H1 (cell line): Measurements from ENCODE around the gene PHYH. TPM values are rescaled to one million over a fixed set of nuclear protein-coding genes. Genes with fewer than 3 reads are reported as not detected.
A peak's percentile ranks its signal among the peaks of the same experiment; 100 is the strongest.

Source experiments
- ATF3 ChIP-seq: IDR thresholded peaks from 2 replicates; pipeline ENCODE4 v1.6.1; 2011; ENCODE audit warnings: low read depth, mild to moderate bottlenecking, low read length; ENCODE audit not compliant: insufficient read depth
- CBX8 ChIP-seq: fragments of 300-800, 300-1000 bp; sonication (generic); IDR thresholded peaks from 2 replicates; pipeline ENCODE4 v1.7.1; 2016; ENCODE audit warnings: low read depth, low read length, borderline replicate concordance
- CHD7 ChIP-seq: fragments of 300-600 bp; sonication (generic); IDR thresholded peaks from 2 replicates; pipeline ENCODE4 v1.7.1; 2012; ENCODE audit warnings: low read length, moderate library complexity, mild to moderate bottlenecking, inconsistent platforms; ENCODE audit not compliant: insufficient replicate concordance
- EP300 ChIP-seq, 2 experiments: IDR thresholded peaks; 1 replicate in 1 of 2; 2 replicates in 1 of 2; pipeline ENCODE4 v1.6.1; 2011 to 2012; ENCODE audit warnings: low read depth in 2 of 2, low read length in 2 of 2, mild to moderate bottlenecking in 2 of 2, borderline replicate concordance in 1 of 2, inconsistent platforms in 1 of 2, moderate library complexity in 1 of 2
- JUND ChIP-seq: IDR thresholded peaks from 2 replicates; pipeline ENCODE4 v1.6.1; 2011; ENCODE audit warnings: mild to moderate bottlenecking, improper control_type of control experiment, low read length
- RAD21 ChIP-seq, 2 experiments: IDR thresholded peaks in 1 of 2; conservative IDR thresholded peaks in 1 of 2; 2 replicates each; pipeline ENCODE4 v1.6.1; 2011; ENCODE audit warnings: low read depth in 2 of 2, low read length in 2 of 2, improper control_type of control experiment in 1 of 2, inconsistent platforms in 1 of 2, mild to moderate bottlenecking in 1 of 2, moderate library complexity in 1 of 2
- SIRT6 ChIP-seq: IDR thresholded peaks from one replicate; pipeline ENCODE4 v1.7.1; 2012; ENCODE audit warnings: low read length, inconsistent platforms
- TAF1 ChIP-seq: IDR thresholded peaks from 2 replicates; pipeline ENCODE4 v1.6.1; 2011; ENCODE audit warnings: mild to moderate bottlenecking, low read depth, low read length
- YY1 ChIP-seq: IDR thresholded peaks from 2 replicates; pipeline ENCODE4 v1.6.1; 2011; ENCODE audit warnings: low read depth, mild to moderate bottlenecking, low read length
- polyA plus RNA-seq, 7 experiments: library from polyadenylated mRNA; depleted of rRNA in 3 of 7; stranded (reverse) in 5 of 7; unstranded in 2 of 7; fragments of >200 nt in 5 of 7; fragments of 200-250 nt in 2 of 7; gene quantifications; 1 replicate in 5 of 7; 2 replicates in 1 of 7; 4 replicates in 1 of 7; pipeline versions ENCODE4 v1.2.1 to v1.2.3, GENCODE V29; 2011 to 2013; ENCODE audit warnings: missing spikeins in 2 of 7, mixed read lengths in 2 of 7
- total RNA-seq: library from RNA; stranded (reverse); fragmentation: NEBNext Ultra II Directional; extraction: Animal tissue kit (Norgen Biotek cat#: 25700); gene quantifications from 2 replicates; pipeline ENCODE4 v1.2.1, GENCODE V29; 2021

The PHYH gene
- total and polyA plus RNA-seq, 2 of the 8 experiments (the other 6 are each of a cell fraction or from before 2014, with no cell fraction given), result 22.0 to 22.7 TPM

DNA sequence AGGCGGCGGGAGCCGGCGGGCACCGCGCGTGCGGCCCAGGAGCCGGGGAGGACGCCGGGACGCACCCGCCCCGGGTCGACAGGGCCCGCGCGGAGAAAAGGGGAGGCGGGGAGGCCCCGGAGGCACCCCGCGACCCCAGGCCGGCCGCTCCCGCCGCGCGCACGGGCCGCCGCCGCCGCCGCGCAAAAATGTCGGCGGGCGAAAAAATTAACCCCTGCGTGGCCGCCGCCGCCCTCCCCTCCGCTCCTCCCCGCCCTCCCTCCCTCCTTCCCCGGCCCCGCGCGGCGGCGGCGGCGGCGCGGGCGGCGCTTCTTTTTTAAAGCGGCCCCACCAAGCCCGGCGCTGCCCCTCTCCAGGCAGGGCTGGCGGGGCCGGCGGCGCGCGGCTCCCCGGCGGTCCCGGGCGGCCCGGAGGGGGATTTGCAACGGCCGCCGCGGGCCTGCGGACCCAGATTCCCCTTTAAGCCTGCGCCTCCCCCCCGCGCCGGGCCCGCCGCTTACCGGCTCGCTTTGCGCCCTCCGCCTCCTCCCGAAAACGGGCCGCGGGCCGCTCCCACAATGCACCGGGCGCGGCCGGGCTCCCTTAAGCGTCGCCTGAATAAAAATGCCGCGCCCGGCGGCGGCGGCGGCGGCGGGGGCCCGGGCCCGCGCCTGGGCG lies 47.8 kb upstream of the PHYH start (continued):
- TF ChIP-seq CHD7 (no peak), CBX8 (no peak), RAD21 (IDR thresholded peaks at IDR 0.05 in 1 of 2, conservative IDR thresholded peaks at IDR 0.05 in 1 of 2; ENCODE audit: low read depth in 2 of 2, low read length in 2 of 2) (no peak), TAF1 (peak; percentile 32; the same call in 1 of the 2 replicates), YY1 (no peak), ATF3 (no peak), EP300 (IDR thresholded peaks at IDR 0.05; ENCODE audit: borderline replicate concordance in 1 of 2, low read depth in 2 of 2, low read length in 2 of 2) (0 out of 3 replicates have a peak, but pooled peaks of 1 of the 2 experiments have one; percentile 7), SIRT6 (no peak), JUND (no peak)
